Activated CD4-positive, alpha-beta T cell treated with anti-CD3 and anti-CD28 coated beads, Interleukin-2, amount 10 ng/mL, durations not matched to agents 7 days and 5 days (primary cell): Measurements from ENCODE around the gene GCGR. TPM values are rescaled to one million over a fixed set of nuclear protein-coding genes. Genes with fewer than 3 reads are reported as not detected.
"Not testable (repeated sequence)": the region's sequence is repeated elsewhere in the genome, so short reads cannot be mapped to it uniquely, and the experiment has no call there.

Source experiments
- CTCF ChIA-PET: fragments of 350-600 bp; sonication (Branson Sonifier 250); formaldehyde crosslinking; loops from one replicate; lab custom pipeline; 2021; ENCODE audit warnings: antibody characterized with exemption; lab: Charles Lee
- POLR2A ChIA-PET: fragments of 350-600 bp; sonication (Branson Sonifier 250); formaldehyde crosslinking; loops from one replicate; lab custom pipeline; 2021; ENCODE audit warnings: antibody characterized with exemption; lab: Charles Lee
- DNase-seq: peaks from one replicate; pipeline ENCODE4 v3.0.0-alpha.2; 2020
- H3K27ac Mint-ChIP-seq: one replicate; pipeline ENCODE4 v1.8.0; 2021; ENCODE audit warnings: mild to moderate bottlenecking, moderate library complexity, mixed read lengths
- H3K27me3 Mint-ChIP-seq: one replicate; pipeline ENCODE4 v1.8.0; 2021; ENCODE audit warnings: mixed read lengths
- H3K36me3 Mint-ChIP-seq: one replicate; pipeline ENCODE4 v1.8.0; 2021; ENCODE audit warnings: low read depth, mixed read lengths
- H3K4me1 Mint-ChIP-seq: one replicate; pipeline ENCODE4 v1.8.0; 2021; ENCODE audit warnings: mixed read lengths
- H3K4me3 Mint-ChIP-seq: one replicate; pipeline ENCODE4 v1.8.0; 2021; ENCODE audit warnings: mild to moderate bottlenecking, moderate library complexity, mixed read lengths
- H3K9me3 Mint-ChIP-seq: one replicate; pipeline ENCODE4 v1.8.0; 2021; ENCODE audit warnings: mixed read lengths
- total RNA-seq, 2 experiments: library from RNA; stranded (reverse); gene quantifications; one replicate each; pipeline ENCODE4 v1.2.3, GENCODE V29; 2021

Gene GCGR
- total RNA-seq, 2 experiments from 2014 or later: not detected

DNA sequence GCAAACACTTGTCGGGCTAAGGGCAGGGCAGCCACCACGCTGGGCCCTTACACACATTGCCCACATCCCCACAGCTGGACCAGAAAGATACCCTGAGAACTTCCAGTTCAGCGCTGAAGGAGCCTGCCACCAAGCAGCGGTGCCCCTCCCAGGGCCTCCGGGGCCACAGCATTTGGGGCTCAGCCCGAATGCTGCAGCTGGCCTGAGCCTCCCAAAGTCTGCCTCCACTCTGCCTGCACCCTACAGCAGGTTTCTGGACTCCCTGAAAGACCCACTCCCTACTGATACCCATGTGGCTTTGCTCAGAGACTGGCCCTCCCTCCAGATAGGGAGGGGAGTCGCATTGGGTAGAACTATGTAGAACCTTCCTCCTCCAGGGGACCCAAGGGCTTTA is 27.6 kb downstream of the GCGR start:
- POLR2A ChIA-PET: no interaction called here
- peak overlapping the region; percentile 95 for H3K27ac Mint-ChIP-seq
- peak overlapping the region; percentile 90 for H3K4me3 Mint-ChIP-seq
- no peak for DNase-seq
- H3K27me3 Mint-ChIP-seq: no peaks in the 10 kb centered on the region
- peaks cover 20% of the 10 kb centered on the region for H3K4me1 Mint-ChIP-seq
- CTCF ChIA-PET: no interaction called here
- H3K9me3 Mint-ChIP-seq: no peaks in the 10 kb centered on the region
- H3K36me3 Mint-ChIP-seq: no peaks in the 10 kb centered on the region

DNA sequence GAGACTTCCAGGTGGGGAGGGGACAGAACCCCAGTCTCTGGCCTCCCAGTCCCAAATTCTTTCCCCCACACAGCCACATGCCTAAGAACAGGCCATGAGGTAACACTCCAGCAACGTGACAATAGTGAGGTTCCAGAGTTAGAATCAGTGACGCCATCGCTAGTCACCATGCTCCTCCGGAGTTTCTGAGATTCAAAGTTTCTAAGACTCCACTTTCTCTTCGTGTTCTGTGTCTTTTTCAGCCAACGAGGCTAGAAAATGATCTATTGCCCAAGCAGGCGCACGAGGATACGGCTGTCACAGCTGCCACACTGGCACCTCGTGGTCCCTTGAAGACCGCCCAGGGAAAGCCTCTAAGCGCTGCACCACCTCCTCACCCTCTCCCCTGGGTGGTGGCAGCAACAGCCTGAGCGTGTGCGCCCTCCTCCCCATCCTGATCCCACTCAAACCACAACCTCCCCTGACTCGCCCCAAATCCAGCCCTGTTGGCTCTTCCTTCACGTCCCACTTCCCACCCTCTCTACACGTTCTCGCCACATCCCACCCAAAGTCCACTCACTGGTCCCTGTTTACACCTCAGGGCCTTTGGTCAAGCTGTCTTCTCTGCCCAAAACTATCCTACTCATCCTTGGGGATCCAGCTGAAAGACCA is 28.1 kb downstream of the GCGR start:
- H3K36me3 Mint-ChIP-seq: no peaks in the 10 kb centered on the region
- no peaks in the 10 kb centered on the region for H3K9me3 Mint-ChIP-seq
- H3K4me3 Mint-ChIP-seq: peak overlapping the region; percentile 90
- ChIA-PET CTCF (no interaction called here), POLR2A (no interaction called here)
- peak overlapping the region; percentile 95 for H3K27ac Mint-ChIP-seq
- no peaks in the 10 kb centered on the region for H3K27me3 Mint-ChIP-seq
- H3K4me1 Mint-ChIP-seq: peaks cover 20% of the 10 kb centered on the region
- peak; percentile 67 for DNase-seq

DNA sequence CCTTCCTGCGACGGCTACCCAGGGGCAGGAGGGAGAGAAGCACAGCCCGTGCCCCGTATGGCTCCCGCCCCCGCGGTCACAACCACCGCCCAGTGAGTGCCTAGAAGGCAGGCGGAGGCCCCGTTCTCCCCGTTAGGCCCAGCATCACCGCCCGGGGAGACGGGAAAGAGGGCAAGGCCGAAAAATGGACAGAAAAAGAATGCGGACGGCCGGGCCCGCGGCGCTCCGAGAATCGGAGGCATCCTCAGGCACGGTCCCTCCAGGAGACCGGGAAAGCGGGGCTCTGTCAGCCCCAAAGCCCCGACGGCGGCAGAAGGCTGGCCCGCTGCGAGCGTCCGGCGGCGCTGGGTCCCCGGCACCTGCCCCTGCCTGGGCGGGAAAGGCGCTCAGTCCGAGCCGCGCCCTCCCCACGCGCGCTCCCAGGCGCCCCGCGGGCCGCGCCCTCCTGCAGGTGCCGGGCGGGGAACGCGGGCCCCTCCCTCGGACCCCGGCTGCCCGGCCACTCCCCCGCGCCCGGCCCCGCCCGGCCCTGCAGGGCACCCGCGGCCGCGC is 28.7 kb downstream of the GCGR start:
- ChIA-PET CTCF (interaction anchor here (1.1 to 1.4 kb wide), 2 partner anchors 10 to 104 kb away, joined by 3 to 4 read pairs; no protein-coding TSS in a partner anchor), POLR2A (no interaction called here)
- no peaks in the 10 kb centered on the region for H3K9me3 Mint-ChIP-seq
- DNase-seq: no peak
- H3K27me3 Mint-ChIP-seq: no peaks in the 10 kb centered on the region
- H3K36me3 Mint-ChIP-seq: no peaks in the 10 kb centered on the region
- peak overlapping the region; percentile 95 for H3K27ac Mint-ChIP-seq
- H3K4me1 Mint-ChIP-seq: peaks cover 20% of the 10 kb centered on the region
- peak overlapping the region; percentile 90 for H3K4me3 Mint-ChIP-seq

DNA sequence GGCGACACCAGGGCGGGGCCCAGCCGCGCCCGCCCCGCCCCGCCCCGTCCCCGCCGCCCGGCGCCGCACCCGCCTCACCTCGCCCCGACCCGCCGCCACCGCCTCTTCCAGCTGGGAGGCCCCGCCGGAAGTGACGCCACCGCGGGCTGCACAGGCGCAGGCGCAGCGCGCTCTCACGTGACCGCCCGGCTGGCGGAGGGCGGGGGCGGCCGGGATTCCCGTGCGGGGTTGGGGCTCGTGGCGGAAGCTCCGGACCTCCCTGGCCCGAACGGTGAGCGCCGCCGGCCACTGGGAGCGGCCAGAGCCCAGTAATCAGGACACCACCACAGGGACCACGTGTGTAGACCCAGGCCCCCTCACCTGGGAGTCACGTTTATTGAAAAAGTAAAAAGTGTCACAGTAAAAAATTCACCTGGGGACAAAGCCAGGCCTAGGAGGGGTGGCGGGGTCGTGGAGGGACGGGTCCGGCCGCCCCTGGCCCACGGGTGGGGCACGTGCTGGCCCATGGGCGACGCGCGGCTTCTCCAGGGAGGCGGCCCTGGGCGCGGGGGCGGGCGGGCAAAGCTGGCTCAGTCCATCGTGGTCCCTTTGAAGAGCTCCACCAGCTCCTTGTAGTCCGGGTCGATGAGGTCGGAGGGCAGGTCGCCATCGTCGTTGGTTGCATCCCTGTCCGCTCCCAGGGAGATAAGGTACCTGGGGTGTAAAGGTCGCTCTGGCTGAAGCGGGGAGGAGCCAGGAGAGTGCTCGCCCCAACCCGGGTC is 29.4 kb downstream of the GCGR start, which contains the start of gene MCRIP1:
TSS of gene MCRIP1 (minus strand) at position 132 of the 761 bp plus-strand sequence. CDS start 8,785 bp downstream, outside the sequence.
- ChIA-PET POLR2A (no interaction called here), CTCF (interaction anchor here (0.6 to 2.0 kb wide), 5 partner anchors 11 to 126 kb away, joined by 3 to 6 read pairs (median 4); no protein-coding TSS in a partner anchor)
- no peaks in the 10 kb centered on the region for H3K27me3 Mint-ChIP-seq
- H3K9me3 Mint-ChIP-seq: no peaks in the 10 kb centered on the region
- H3K4me3 Mint-ChIP-seq: peak within 1 kb of the TSS; percentile 90
- H3K4me1 Mint-ChIP-seq: peaks cover 20% of the 10 kb centered on the region
- H3K27ac Mint-ChIP-seq: peak within 1 kb of the TSS; percentile 95
- DNase-seq: peak; percentile 94
- H3K36me3 Mint-ChIP-seq: no peaks in the 10 kb centered on the region

DNA sequence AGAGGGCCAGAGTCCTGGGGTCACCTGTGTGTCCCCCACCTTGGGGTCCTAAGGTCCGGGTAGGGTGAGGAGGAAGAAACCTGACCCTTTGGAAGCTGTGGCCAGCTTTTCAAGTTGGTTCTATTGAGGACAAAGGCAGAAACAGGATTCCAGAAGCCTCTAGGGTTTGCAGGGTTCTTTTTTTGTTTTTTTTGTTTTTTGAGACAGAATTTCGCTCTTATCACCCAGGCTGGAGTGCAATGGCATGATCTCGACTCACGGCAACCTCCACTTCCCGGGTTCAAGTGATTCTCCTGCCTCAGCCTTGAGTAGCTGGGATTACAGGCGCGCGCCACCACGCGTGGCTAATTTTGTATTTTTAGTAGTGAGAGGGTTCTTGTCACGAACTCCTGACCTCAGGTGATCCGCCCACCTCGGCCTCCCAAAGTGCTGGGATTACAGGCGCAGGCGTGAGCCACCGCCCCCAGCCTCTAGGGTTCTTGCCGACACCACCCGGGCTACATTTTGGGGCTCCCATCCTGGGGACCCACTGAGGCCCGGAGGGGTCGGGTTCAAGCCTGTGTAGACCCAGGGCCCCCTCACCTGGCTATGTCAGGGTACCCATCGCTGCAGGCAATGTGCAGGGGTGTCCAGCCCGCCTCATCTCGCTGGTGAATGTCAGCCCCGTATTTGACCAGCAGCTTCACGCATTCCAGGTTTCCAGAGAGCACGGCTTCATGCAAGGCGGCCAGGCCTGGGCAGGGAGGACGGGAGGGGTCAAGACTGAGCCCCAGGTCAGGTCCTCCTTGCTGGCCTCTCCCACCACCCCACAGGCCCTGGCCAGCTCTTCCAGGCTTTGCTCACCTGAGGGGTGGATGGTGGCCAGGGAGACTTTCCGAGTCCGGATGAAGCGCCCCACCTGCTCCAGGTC is 30.2 kb downstream of the GCGR start:
- peak overlapping the region; percentile 89 for H3K27ac Mint-ChIP-seq
- POLR2A ChIA-PET: no interaction called here

DNA sequence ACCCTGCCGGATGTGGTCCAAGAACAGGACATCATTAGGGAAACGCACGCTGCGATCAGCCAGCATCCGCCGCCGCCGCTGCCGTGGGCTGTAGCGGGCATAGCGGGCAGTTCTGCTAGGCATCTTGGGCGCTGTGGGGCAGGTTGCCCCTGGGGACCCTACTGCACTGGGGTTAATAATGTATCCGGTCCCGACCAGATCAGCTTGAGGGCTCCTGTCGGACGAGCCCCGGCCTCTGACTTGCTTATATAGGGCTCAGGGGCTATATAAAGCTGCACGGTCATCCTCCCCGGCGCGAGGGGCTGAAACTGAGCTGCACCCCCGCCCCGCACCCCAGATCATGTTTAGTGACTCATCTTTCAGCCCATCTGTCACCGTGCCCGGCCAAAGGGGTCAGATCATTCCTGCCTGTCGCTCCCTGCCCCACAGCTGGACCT is 30.9 kb downstream of the GCGR start, which contains the start of gene PPP1R27:
TSS of gene PPP1R27 (minus strand) at position 220 of the 437 bp plus-strand sequence. CDS start at position 123, 97 bp downstream.
- peak within 1 kb of the TSS; percentile 75 for H3K4me3 Mint-ChIP-seq
- POLR2A ChIA-PET: no interaction called here
- H3K27me3 Mint-ChIP-seq: no peaks in the 10 kb centered on the region
- DNase-seq: no peak
- CTCF ChIA-PET: interaction anchor here (2.0 kb wide), 1 partner anchor 35 kb away, joined by 6 read pairs; no protein-coding TSS in a partner anchor
- no peaks in the 10 kb centered on the region for H3K9me3 Mint-ChIP-seq
- H3K27ac Mint-ChIP-seq: peak within 1 kb of the TSS; percentile 89
- no peaks in the 10 kb centered on the region for H3K36me3 Mint-ChIP-seq
- peaks cover 20% of the 10 kb centered on the region for H3K4me1 Mint-ChIP-seq

More for the DNA sequence above, 30.2 kb downstream of the GCGR start:
- H3K36me3 Mint-ChIP-seq: no peaks in the 10 kb centered on the region
- no peaks in the 10 kb centered on the region for H3K9me3 Mint-ChIP-seq
- CTCF ChIA-PET: interaction anchor here (1.2 to 2.0 kb wide), 3 partner anchors 11 to 125 kb away, joined by 4 to 6 read pairs (median 4); no protein-coding TSS in a partner anchor
- no peak for DNase-seq
- no peaks in the 10 kb centered on the region for H3K27me3 Mint-ChIP-seq
- H3K4me3 Mint-ChIP-seq: peak overlapping the region; percentile 75
- H3K4me1 Mint-ChIP-seq: peaks cover 20% of the 10 kb centered on the region

DNA sequence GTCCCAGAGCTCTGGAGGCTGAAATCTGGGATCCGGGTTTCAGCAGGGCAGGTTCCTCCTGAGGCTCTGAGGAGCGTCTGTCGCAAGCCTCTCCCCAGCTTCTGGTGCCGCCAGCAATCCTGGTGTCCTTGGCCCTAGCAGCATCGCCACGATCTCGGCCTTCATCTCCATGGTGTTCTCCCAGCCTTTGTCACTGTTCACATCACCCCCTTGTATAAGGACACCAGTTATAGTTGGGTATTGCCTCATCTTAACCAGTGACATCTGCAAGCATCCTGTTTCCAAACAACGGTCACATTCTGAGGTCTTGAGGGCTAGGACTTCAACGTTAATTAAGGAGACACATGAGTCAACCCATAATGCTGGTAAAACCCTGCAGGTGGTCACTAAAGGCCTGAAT is 33.7 kb downstream of the GCGR start:
- DNase-seq: no peak
- no peak overlapping the region for H3K27ac Mint-ChIP-seq
- H3K27me3 Mint-ChIP-seq: no peaks in the 10 kb centered on the region
- H3K4me1 Mint-ChIP-seq: peaks cover 4% of the 10 kb centered on the region
- ChIA-PET POLR2A (no interaction called here), CTCF (interaction anchor here (1.1 kb wide), 1 partner anchor 28 kb away, joined by 3 read pairs; no protein-coding TSS in a partner anchor)
- no peaks in the 10 kb centered on the region for H3K36me3 Mint-ChIP-seq
- H3K9me3 Mint-ChIP-seq: no peaks in the 10 kb centered on the region
- H3K4me3 Mint-ChIP-seq: no peak overlapping the region

DNA sequence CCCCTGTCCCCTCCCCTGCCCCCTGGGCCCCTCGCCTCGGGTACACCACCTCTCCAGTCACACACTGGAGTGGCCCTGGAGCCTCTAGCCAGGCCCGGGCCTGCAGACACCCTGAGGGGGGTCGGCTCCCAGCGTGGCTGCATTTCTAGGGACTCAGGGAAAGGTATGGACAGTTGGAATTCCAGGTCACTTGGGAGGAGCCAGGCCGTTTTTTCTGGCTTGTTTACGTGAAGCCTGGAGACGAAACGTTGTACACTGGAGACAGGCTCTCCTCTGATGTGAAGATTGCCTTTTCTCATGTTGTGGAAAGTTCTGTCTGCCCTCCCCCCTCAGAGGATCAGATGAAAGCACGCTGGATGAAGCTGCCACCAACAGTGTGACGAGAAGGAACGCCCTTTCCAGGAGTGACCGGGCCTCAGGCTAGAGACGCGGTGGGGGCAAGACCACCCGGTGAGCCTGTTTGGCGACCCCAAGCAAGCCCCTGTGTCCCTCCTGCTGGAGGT is 34.9 kb downstream of the GCGR start:
- no peaks in the 10 kb centered on the region for H3K9me3 Mint-ChIP-seq
- no peak overlapping the region for H3K4me3 Mint-ChIP-seq
- H3K36me3 Mint-ChIP-seq: peaks cover 6% of the 10 kb centered on the region
- ChIA-PET POLR2A (no interaction called here), CTCF (interaction anchor here (1.2 kb wide), 1 partner anchor 30 kb away, joined by 3 read pairs; no protein-coding TSS in a partner anchor)
- peaks cover 2% of the 10 kb centered on the region for H3K4me1 Mint-ChIP-seq
- no peak overlapping the region for H3K27ac Mint-ChIP-seq
- H3K27me3 Mint-ChIP-seq: no peaks in the 10 kb centered on the region
- no peak for DNase-seq

DNA sequence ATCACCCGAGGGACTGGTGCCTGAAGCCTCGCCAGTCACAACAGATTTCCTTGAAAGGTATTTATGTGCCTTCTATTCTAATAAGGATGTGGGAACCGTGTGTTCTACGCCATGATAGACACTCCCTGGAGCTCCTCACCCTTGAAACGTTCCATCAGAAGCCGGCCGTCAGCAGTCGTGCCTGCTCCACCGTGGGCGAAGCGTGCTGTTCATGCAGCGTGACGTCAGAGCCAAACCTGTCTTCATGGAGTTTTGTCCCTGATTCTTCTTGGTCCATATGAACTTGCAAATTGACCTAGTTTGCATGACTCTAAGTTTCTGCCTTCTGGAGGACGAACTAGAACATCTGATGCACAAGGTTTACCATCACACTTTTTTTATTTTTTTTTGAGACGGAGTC is 35.4 kb downstream of the GCGR start:
- ChIA-PET POLR2A (no interaction called here), CTCF (interaction anchor here (1.2 kb wide), 2 partner anchors 30 to 73 kb away, joined by 3 to 5 read pairs; no protein-coding TSS in a partner anchor)
- DNase-seq: no peak
- no peak overlapping the region for H3K27ac Mint-ChIP-seq
- H3K9me3 Mint-ChIP-seq: no peaks in the 10 kb centered on the region
- H3K36me3 Mint-ChIP-seq: peaks cover 9% of the 10 kb centered on the region
- no peaks in the 10 kb centered on the region for H3K4me1 Mint-ChIP-seq
- H3K27me3 Mint-ChIP-seq: no peaks in the 10 kb centered on the region
- H3K4me3 Mint-ChIP-seq: no peak overlapping the region

DNA sequence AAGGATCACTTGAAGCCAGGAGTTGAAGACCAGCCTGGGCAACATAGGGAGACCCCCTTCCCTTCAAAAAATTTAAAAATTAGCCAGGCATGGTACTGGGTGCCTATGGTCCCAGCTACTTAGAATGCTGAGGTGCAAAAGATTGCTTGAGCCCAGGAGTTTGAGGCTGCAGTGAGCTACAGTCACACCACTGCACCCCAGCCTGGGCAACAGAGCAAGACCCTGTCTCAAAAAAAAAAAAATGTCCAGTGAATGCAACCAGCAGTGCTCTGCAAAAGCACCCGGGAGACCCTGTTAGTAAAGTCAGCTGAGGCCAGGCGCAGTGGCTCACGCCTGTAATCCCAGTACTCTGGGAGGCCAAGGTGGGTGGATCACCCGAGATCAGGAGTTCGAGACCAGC is 36.1 kb downstream of the GCGR start:
- POLR2A ChIA-PET, H3K9me3 Mint-ChIP-seq, H3K4me3 Mint-ChIP-seq, DNase-seq, H3K27ac Mint-ChIP-seq, H3K27me3 Mint-ChIP-seq, H3K4me1 Mint-ChIP-seq: not testable (repeated sequence)
- H3K36me3 Mint-ChIP-seq: peaks cover 16% of the 10 kb centered on the region
- CTCF ChIA-PET: interaction anchor here (0.6 to 1.2 kb wide), 3 partner anchors 29 to 105 kb away, joined by 3 to 6 read pairs (median 5); no protein-coding TSS in a partner anchor

DNA sequence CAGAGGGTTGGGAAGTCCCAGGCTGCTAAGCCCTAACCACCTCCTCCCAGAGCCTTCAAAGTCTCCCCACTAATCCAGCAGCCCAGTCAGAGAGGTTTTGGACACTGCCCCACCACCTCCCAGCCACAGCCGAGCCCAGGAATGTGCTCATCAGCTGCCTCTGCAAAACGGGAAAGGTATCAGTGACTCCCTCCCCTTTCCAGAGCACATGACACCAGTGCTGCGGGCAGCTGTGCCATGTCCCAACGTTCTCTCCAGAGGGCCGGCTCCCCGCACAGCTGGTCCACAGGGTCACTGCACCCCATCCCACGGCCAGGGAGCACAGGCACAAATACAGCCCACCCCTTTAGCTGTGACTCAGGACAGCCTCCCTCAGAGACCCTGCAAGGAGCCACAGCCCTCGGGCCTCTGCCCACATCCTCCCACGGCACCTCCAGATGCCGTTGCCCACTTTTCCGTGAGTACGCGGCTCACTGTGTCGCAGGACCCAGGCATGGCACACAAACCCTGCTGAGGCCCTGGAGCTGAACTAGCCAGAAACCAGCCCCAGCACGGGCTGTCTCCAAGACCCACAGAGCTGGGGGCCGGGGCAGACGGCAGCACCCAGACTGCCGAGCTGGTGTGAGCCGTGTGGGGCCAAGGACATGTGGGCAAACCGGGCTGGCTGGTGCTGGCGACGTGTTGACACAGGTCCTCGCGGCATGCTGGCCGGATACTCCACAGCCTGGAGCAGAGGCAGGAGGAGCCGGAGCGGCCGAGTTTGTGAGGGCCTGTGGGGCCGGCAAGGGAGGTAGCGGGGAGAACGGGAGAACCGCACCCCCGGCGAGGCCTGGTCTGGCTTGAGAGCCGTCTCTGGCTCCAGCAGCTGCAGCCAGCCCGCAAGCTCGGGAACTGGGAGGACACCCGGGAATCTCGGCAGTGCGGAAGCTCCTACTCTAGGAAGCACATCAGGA is 37.2 kb downstream of the GCGR start:
- CTCF ChIA-PET: interaction anchor here (0.6 to 1.2 kb wide), 2 partner anchors 71 to 106 kb away, joined by 5 to 6 read pairs; no protein-coding TSS in a partner anchor
- Mint-ChIP-seq H3K9me3 (no peaks in the 10 kb centered on the region), H3K36me3 (peaks cover 19% of the 10 kb centered on the region), H3K27ac (no peak overlapping the region), H3K4me3 (no peak overlapping the region), H3K4me1 (no peaks in the 10 kb centered on the region), H3K27me3 (no peaks in the 10 kb centered on the region)
- DNase-seq: no peak
- POLR2A ChIA-PET: no interaction called here
